Panc1 (cell line): ENCODE results near the gene PVRIG. TPM values are rescaled to one million over a fixed set of nuclear protein-coding genes. Genes with fewer than 3 reads are reported as not detected.
A peak's percentile ranks its signal among the peaks of the same experiment; 100 is the strongest.
"Not testable (repeated sequence)": the region's sequence is repeated elsewhere in the genome, so short reads cannot be mapped to it uniquely, and the experiment has no call there.

ENCODE experiments used
- ATAC-seq: fragments of 200-7000 bp; cut with Tn5 transposase; 2 replicates; pipeline ENCODE4 v1.9.1; 2020; ENCODE audit warnings: mild to moderate bottlenecking, moderate library complexity
- BruUV-seq: library from RNA; stranded (reverse); fragments of 400-500 nt; replicated peaks from 2 replicates; lab custom pipeline; 2021; lab: Mats Ljungman, UMichigan
- CTCF ChIA-PET: fragments of 300-600 bp; sonication (Branson Sonifier 250); formaldehyde crosslinking; loops from one replicate; lab custom pipeline; 2022; ENCODE audit warnings: antibody characterized with exemption; lab: Charles Lee
- POLR2A ChIA-PET: fragments of 300-600 bp; sonication (Branson Sonifier 250); formaldehyde crosslinking; loops from one replicate; lab custom pipeline; 2022; ENCODE audit warnings: antibody characterized with exemption; lab: Charles Lee
- DNase-seq: peaks from one replicate; pipeline ENCODE4 v3.0.0-alpha.2; 2010; ENCODE audit warnings: low read depth, low spot score
- H3K27ac ChIP-seq: 2 replicates; pipeline ENCODE4 v1.5.1; 2011; ENCODE audit warnings: mild to moderate bottlenecking, low read length, inconsistent platforms
- H3K27me3 ChIP-seq: fragments of 200-500 bp; sonication (Bioruptor generic); 2 replicates; pipeline ENCODE4 v1.6.0; 2014; ENCODE audit warnings: low read length, inconsistent platforms; ENCODE audit not compliant: control insufficient read depth, insufficient read depth
- H3K36me3 ChIP-seq: fragments of 200-500 bp; sonication (Bioruptor generic); 2 replicates; pipeline ENCODE4 v1.5.1; 2014; ENCODE audit warnings: inconsistent platforms, mild to moderate bottlenecking, low read length, moderate library complexity; ENCODE audit not compliant: control insufficient read depth, insufficient read depth
- H3K4me1 ChIP-seq: 2 replicates; pipeline ENCODE4 v1.5.1; 2011; ENCODE audit warnings: inconsistent platforms, mild to moderate bottlenecking, low read length, moderate library complexity; ENCODE audit not compliant: control insufficient read depth, insufficient read depth
- H3K4me3 ChIP-seq, 2 experiments: 2 replicates each; pipeline ENCODE4 v1.5.1; 2011 to 2012; ENCODE audit warnings: low read depth in 2 of 2, low read length in 2 of 2, mild to moderate bottlenecking in 2 of 2, inconsistent platforms in 1 of 2, moderate library complexity in 1 of 2
- H3K9me3 ChIP-seq: fragments of 200-500 bp; sonication (Bioruptor generic); 2 replicates; pipeline ENCODE4 v1.5.1; 2014; ENCODE audit warnings: low read depth, mild to moderate bottlenecking, inconsistent platforms, low read length, moderate library complexity; ENCODE audit not compliant: control insufficient read depth, insufficient read depth
- TCF7L2 ChIP-seq: IDR thresholded peaks from 2 replicates; pipeline ENCODE4 v1.6.1; 2011; ENCODE audit warnings: mild to moderate bottlenecking, low read depth, low read length, inconsistent platforms
- in situ Hi-C: cut with HindIII; loops from 2 replicates; pipeline ENCODE4 v1.10.0; 2016; ENCODE audit warnings: low sequenced_read_pairs, low pct_unique_long_range_greater_than_20kb
- intact Hi-C: fragments of 100-400 bp; cut with micrococcal nuclease; formaldehyde crosslinking; loops from one replicate; pipeline ENCODE4 v1.10.0; 2022; ENCODE audit not compliant: unreplicated experiment
- total RNA-seq: library from RNA; stranded (reverse); gene quantifications from one replicate; pipeline ENCODE4 v1.2.1, GENCODE V29; 2021; ENCODE audit not compliant: unreplicated experiment
- TF ChIP-seq, protein P1 (sequence below), 2 experiments: IDR thresholded peaks; 2 replicates each; pipeline ENCODE4 v1.6.1; 2011 to 2012; ENCODE audit warnings: low read depth in 2 of 2, control low read depth in 1 of 2, low read length in 1 of 2, mild to moderate bottlenecking in 1 of 2, moderate library complexity in 1 of 2; ENCODE audit not compliant: insufficient read depth in 1 of 2

PVRIG gene
- total RNA-seq, 1 experiment from 2014 or later, result not detected

DNA sequence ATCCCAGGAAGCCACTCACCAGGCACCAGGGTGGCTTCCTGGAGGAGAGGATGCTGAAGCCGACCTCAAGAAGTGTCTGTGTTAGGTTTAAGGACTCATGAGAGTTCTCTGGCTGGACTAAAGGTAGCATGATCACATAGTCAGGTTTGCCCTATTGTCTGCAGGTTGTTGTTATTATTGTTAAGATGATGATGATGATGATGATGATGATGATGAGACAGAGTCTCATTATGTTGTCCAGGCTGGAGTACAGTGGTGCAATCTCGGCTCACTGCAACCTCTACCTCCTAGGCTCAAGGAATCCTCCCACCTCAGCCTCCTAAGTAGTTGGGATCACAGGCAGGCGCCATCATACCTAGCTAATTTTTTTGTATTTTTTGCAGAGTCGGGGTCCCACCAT lies 44.5 kb downstream of the PVRIG start:
- H3K27ac ChIP-seq, CTCF ChIA-PET, POLR2A ChIA-PET, H3K9me3 ChIP-seq, H3K27me3 ChIP-seq, in situ Hi-C loops, H3K36me3 ChIP-seq, ATAC-seq, H3K4me1 ChIP-seq, BruUV-seq, DNase-seq, H3K4me3 ChIP-seq, intact Hi-C loops: not testable (repeated sequence)

DNA sequence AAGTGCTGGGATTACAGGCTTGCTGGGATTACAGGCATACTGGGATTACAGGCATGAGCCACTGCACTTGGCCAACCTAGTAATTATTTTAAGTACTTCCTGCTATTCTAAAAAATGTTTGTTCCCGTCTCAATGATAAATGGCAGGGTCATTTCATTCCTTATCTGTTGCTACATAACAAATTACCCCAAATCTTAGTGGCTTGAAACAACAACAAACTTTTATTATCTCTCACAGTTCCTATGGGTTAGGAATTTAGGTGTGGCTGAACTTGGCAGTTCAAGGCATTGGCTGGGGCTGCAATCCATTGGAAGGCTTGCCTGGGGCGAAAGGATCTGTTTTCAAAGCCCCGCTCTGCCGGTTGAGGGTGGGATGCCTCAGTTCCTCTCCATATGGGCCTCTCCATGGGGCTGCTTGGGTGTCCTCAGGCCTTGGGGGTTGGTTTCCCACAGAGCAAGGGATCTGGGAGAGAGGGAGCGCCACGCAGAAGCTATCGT lies 45.0 kb downstream of the PVRIG start:
- H3K27ac ChIP-seq, H3K9me3 ChIP-seq, H3K4me3 ChIP-seq, H3K27me3 ChIP-seq, CTCF ChIA-PET, DNase-seq, H3K4me1 ChIP-seq, intact Hi-C loops, BruUV-seq, in situ Hi-C loops, ATAC-seq, POLR2A ChIA-PET, H3K36me3 ChIP-seq: not testable (repeated sequence)

DNA sequence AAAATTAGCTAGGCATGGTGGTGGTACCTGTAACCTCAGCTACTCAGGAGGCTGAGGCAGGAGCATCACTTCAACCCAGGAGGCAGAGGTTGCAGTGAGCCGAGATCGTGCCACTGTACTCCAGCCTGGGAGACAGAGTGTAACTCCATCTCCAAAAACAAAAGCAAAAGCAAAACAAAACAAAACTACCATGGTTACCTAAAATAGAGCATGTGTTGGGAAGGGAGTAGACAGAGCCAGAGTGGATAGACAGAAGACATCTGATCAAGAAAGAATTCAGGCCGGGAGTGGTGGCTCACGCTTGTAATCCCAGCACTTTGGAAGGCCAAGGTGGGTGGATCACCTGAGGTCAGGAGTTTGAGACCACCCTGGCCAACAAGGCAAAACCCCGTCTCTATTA lies 46.1 kb downstream of the PVRIG start:
- not testable (repeated sequence) for ATAC-seq, H3K27ac ChIP-seq

DNA sequence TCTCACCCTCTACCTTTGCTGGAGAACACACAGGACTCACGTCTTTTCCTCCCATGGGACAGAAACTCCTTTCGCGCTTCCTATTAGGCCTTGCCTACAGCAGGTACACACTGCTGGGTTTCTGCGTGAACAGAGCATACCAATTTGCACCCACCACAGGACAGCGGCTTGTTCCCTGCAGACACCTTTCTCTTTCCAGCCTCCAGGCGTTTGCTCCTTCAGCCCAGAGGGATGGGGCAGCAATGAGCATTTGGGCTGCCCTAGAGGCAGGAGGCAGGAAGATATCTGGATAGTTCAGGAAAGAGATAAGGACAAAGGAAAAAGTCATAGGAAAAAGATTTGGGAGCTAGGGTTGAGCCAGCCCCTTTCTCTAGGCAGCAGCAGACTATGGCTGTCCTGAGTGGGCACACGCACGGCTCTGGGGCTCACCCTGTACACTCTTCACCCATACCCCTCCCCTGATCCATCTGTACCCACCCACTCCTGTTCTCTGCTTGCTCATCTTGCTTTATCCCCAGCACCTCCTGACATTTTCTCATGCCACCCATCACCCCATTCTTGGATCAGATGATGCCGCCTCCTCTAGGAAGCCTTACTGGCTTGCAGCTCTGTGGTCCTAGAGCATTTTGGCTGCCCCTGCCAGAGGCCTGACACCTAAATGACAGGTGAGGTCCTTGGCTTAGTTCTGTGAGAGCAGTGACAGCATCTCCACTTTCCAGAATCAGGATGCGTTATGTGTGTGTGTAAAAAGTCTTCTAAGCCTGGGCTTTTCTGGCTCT lies 47.0 kb downstream of the PVRIG start:
- no peaks in the 10 kb centered on the region for H3K36me3 ChIP-seq
- TF ChIP-seq TCF7L2, result no peak
- TF ChIP-seq, protein P1, sequence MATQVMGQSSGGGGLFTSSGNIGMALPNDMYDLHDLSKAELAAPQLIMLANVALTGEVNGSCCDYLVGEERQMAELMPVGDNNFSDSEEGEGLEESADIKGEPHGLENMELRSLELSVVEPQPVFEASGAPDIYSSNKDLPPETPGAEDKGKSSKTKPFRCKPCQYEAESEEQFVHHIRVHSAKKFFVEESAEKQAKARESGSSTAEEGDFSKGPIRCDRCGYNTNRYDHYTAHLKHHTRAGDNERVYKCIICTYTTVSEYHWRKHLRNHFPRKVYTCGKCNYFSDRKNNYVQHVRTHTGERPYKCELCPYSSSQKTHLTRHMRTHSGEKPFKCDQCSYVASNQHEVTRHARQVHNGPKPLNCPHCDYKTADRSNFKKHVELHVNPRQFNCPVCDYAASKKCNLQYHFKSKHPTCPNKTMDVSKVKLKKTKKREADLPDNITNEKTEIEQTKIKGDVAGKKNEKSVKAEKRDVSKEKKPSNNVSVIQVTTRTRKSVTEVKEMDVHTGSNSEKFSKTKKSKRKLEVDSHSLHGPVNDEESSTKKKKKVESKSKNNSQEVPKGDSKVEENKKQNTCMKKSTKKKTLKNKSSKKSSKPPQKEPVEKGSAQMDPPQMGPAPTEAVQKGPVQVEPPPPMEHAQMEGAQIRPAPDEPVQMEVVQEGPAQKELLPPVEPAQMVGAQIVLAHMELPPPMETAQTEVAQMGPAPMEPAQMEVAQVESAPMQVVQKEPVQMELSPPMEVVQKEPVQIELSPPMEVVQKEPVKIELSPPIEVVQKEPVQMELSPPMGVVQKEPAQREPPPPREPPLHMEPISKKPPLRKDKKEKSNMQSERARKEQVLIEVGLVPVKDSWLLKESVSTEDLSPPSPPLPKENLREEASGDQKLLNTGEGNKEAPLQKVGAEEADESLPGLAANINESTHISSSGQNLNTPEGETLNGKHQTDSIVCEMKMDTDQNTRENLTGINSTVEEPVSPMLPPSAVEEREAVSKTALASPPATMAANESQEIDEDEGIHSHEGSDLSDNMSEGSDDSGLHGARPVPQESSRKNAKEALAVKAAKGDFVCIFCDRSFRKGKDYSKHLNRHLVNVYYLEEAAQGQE (IDR thresholded peaks at IDR 0.05; ENCODE audit: insufficient read depth in 1 of 2, low read depth in 2 of 2, low read length in 1 of 2), result no peak
- in situ Hi-C loops, result no loop called here
- TSS peak; percentile 29 for BruUV-seq
- no peak for DNase-seq
- H3K27me3 ChIP-seq, result no peaks in the 10 kb centered on the region
- intact Hi-C loops, result no loop called here
- H3K4me3 ChIP-seq, result no peak overlapping the region
- ATAC-seq, result no peak
- H3K9me3 ChIP-seq, result no peaks in the 10 kb centered on the region
- peaks cover 11% of the 10 kb centered on the region for H3K4me1 ChIP-seq
- H3K27ac ChIP-seq, result no peak overlapping the region
- CTCF ChIA-PET, result no interaction called here
- POLR2A ChIA-PET, result no interaction called here

More for the DNA sequence above, 46.1 kb downstream of the PVRIG start:
- H3K4me3 ChIP-seq, intact Hi-C loops, H3K36me3 ChIP-seq, BruUV-seq, CTCF ChIA-PET, DNase-seq, in situ Hi-C loops, H3K9me3 ChIP-seq, H3K27me3 ChIP-seq: not testable (repeated sequence)
- H3K4me1 ChIP-seq, result peaks cover 11% of the 10 kb centered on the region
- POLR2A ChIA-PET, result interaction anchor here (0.5 kb wide), 1 partner anchor 31 kb away, joined by 8 read pairs; no protein-coding TSS in a partner anchor
